H1 (cell line): ENCODE results near the gene MED6.

Experiments
- ASH2L ChIP-seq: fragments of 200-600, 300-600 bp; sonication (generic); IDR thresholded peaks from one replicate; pipeline ENCODE4 v1.7.1; 2017; ENCODE audit warnings: low read length
- CTCF ChIP-seq, 3 experiments: IDR thresholded peaks; 1 replicate in 2 of 3; 2 replicates in 1 of 3; pipeline versions ENCODE4 v1.5.1 to v1.6.1; 2011; ENCODE audit warnings: low read length in 3 of 3, mild to moderate bottlenecking in 3 of 3, inconsistent platforms in 2 of 3, low read depth in 1 of 3, moderate library complexity in 1 of 3; ENCODE audit not compliant: insufficient read depth in 1 of 3; ENCODE audit errors: control extremely low read depth in 1 of 3
- EZH2 ChIP-seq: fragments of 200-600 bp; sonication (generic); IDR thresholded peaks from 2 replicates; pipeline ENCODE4 v1.7.1; 2012; ENCODE audit warnings: low read depth, mild to moderate bottlenecking, moderate library complexity, low read length, inconsistent platforms; ENCODE audit not compliant: severe bottlenecking
- YY1 ChIP-seq: IDR thresholded peaks from 2 replicates; pipeline ENCODE4 v1.6.1; 2011; ENCODE audit warnings: low read depth, mild to moderate bottlenecking, low read length

- no peak for TF ChIP-seq ASH2L
- no peak for TF ChIP-seq CTCF (IDR thresholded peaks at IDR 0.05; ENCODE audit: control extremely low read depth in 1 of 3, insufficient read depth in 1 of 3, low read depth in 1 of 3, low read length in 3 of 3)
- TF ChIP-seq YY1: no peak
- TF ChIP-seq EZH2: no peak
Observed at GRCh38 chr14:70643967-70644366, 43.5 kb upstream of the MED6 start.
